ENCODE data around the gene DDX5. TPM values are rescaled to one million over a fixed set of nuclear protein-coding genes. Genes with fewer than 3 reads are reported as not detected.

Gene DDX5
- total and polyA plus RNA-seq, 2 of the 13 experiments (the other 11 are each of a cell fraction or from before 2014, with no cell fraction given), result 503 to 684 TPM

- TF ChIP-seq ARID3A (IDR thresholded peaks at IDR 0.05; ENCODE audit: low read depth, low read length) (peak; percentile 19; the same call in 1 of the 2 replicates), ZNF264 (CRISPR knock-in tag; IDR thresholded peaks at IDR 0.05) (no peak), PHF20 (CRISPR knock-in tag; IDR thresholded peaks at IDR 0.05) (no peak), NR2F2 (IDR thresholded peaks at IDR 0.05; ENCODE audit: borderline replicate concordance, low read depth) (no peak), ZNF615 (CRISPR knock-in tag; IDR thresholded peaks at IDR 0.05; ENCODE audit: borderline replicate concordance) (0 out of 2 replicates have a peak, but pooled peaks have one; percentile 8), STAT6 (CRISPR knock-in tag; IDR thresholded peaks at IDR 0.05; ENCODE audit: borderline replicate concordance) (no peak), ZNF839 (CRISPR knock-in tag; IDR thresholded peaks at IDR 0.05; ENCODE audit: borderline replicate concordance) (no peak), POLR2AphosphoS2 (IDR thresholded peaks at IDR 0.05; ENCODE audit: low read depth, low read length) (0 out of 2 replicates have a peak, but pooled peaks have one; percentile 20), ZNF629 (CRISPR knock-in tag; conservative IDR thresholded peaks at IDR 0.05) (no peak), ZNF878 (CRISPR knock-in tag; IDR thresholded peaks at IDR 0.05) (peak; percentile 47; the same call in 1 of the 2 replicates), ZNF318 (CRISPR knock-in tag; IDR thresholded peaks at IDR 0.05) (no peak), ZNF101 (CRISPR knock-in tag; IDR thresholded peaks at IDR 0.05; ENCODE audit: borderline replicate concordance, low read depth) (0 out of 2 replicates have a peak, but pooled peaks have one; percentile 43), CEBPG (CRISPR knock-in tag; IDR thresholded peaks at IDR 0.05) (no peak)
Observed at GRCh38 chr17:64497565-64498035, 8.5 kb downstream of the DDX5 start (continued).

Data from HepG2 (cell line).